HEK293 (cell line): Measurements from ENCODE around the gene UTP15.
A peak's percentile ranks its signal among the peaks of the same experiment; 100 is the strongest.

Experiments used
- EGR2 ChIP-seq: fragments of 450-650 bp; formaldehyde crosslinking; IDR thresholded peaks from 2 replicates; pipeline ENCODE4 v1.5.1; 2016; ENCODE audit warnings: low read depth, missing biosample characterization, missing genetic modification characterization
- FEZF1 ChIP-seq: fragments of 450-650 bp; formaldehyde crosslinking; IDR thresholded peaks from 2 replicates; pipeline ENCODE4 v1.5.1; 2016; ENCODE audit warnings: missing biosample characterization, missing genetic modification characterization
- MZF1 ChIP-seq: fragments of 450-650 bp; formaldehyde crosslinking; IDR thresholded peaks from 2 replicates; pipeline ENCODE4 v1.5.1; 2017; ENCODE audit warnings: missing biosample characterization, missing genetic modification characterization, borderline replicate concordance
- PRDM2 ChIP-seq: fragments of 450-650 bp; formaldehyde crosslinking; IDR thresholded peaks from 2 replicates; pipeline ENCODE4 v1.5.1; 2016; ENCODE audit warnings: missing biosample characterization, missing genetic modification characterization, borderline replicate concordance
- SCRT2 ChIP-seq: fragments of 450-650 bp; formaldehyde crosslinking; IDR thresholded peaks from 2 replicates; pipeline ENCODE4 v1.5.1; 2016; ENCODE audit warnings: missing biosample characterization, missing genetic modification characterization
- WT1 ChIP-seq: fragments of 450-650 bp; formaldehyde crosslinking; IDR thresholded peaks from 2 replicates; pipeline ENCODE4 v1.5.1; 2016; ENCODE audit warnings: missing biosample characterization, missing genetic modification characterization
- ZBTB17 ChIP-seq: fragments of 450-650 bp; formaldehyde crosslinking; IDR thresholded peaks from 2 replicates; pipeline ENCODE4 v1.5.1; 2016; ENCODE audit warnings: missing biosample characterization, missing genetic modification characterization
- ZBTB44 ChIP-seq: fragments of 450-650 bp; IDR thresholded peaks from 2 replicates; pipeline ENCODE4 v1.5.1; 2018; ENCODE audit warnings: missing biosample characterization, mild to moderate bottlenecking, missing genetic modification characterization
- ZEB2 ChIP-seq: fragments of 450-650 bp; formaldehyde crosslinking; IDR thresholded peaks from 2 replicates; pipeline ENCODE4 v1.5.1; 2016; ENCODE audit warnings: missing biosample characterization, missing genetic modification characterization
- ZFHX2 ChIP-seq: fragments of 450-650 bp; formaldehyde crosslinking; conservative IDR thresholded peaks from 2 replicates; pipeline ENCODE4 v1.5.1; 2016; ENCODE audit warnings: missing biosample characterization, missing genetic modification characterization
- ZNF114 ChIP-seq: fragments of 450-650 bp; formaldehyde crosslinking; IDR thresholded peaks from 2 replicates; pipeline ENCODE4 v1.5.0; 2017; ENCODE audit warnings: missing biosample characterization, missing genetic modification characterization
- ZNF121 ChIP-seq: fragments of 450-650 bp; formaldehyde crosslinking; IDR thresholded peaks from 2 replicates; pipeline ENCODE4 v1.5.1; 2016; ENCODE audit warnings: missing biosample characterization, missing genetic modification characterization
- ZNF138 ChIP-seq: fragments of 450-650 bp; formaldehyde crosslinking; IDR thresholded peaks from 2 replicates; pipeline ENCODE4 v1.5.1; 2016; ENCODE audit warnings: missing biosample characterization, missing genetic modification characterization, borderline replicate concordance
- ZNF148 ChIP-seq: fragments of 450-650 bp; formaldehyde crosslinking; IDR thresholded peaks from 2 replicates; pipeline ENCODE4 v1.5.0; 2017; ENCODE audit warnings: missing biosample characterization, missing genetic modification characterization, borderline replicate concordance
- ZNF19 ChIP-seq: fragments of 450-650 bp; formaldehyde crosslinking; IDR thresholded peaks from 2 replicates; pipeline ENCODE4; 2016; ENCODE audit warnings: missing biosample characterization, missing genetic modification characterization, low read depth
- ZNF221 ChIP-seq: fragments of 450-650 bp; formaldehyde crosslinking; IDR thresholded peaks from 2 replicates; pipeline ENCODE4 v1.5.1; 2017; ENCODE audit warnings: missing biosample characterization, missing genetic modification characterization, borderline replicate concordance
- ZNF354C ChIP-seq: fragments of 450-650 bp; formaldehyde crosslinking; IDR thresholded peaks from 2 replicates; pipeline ENCODE4 v1.5.1; 2016; ENCODE audit warnings: missing biosample characterization, missing genetic modification characterization, low read depth, borderline replicate concordance
- ZNF48 ChIP-seq: fragments of 450-650 bp; formaldehyde crosslinking; IDR thresholded peaks from 2 replicates; pipeline ENCODE4 v1.5.1; 2016; ENCODE audit warnings: missing biosample characterization, missing genetic modification characterization
- ZNF571 ChIP-seq: fragments of 450-650 bp; formaldehyde crosslinking; IDR thresholded peaks from 2 replicates; pipeline ENCODE4 v1.5.0; 2017; ENCODE audit warnings: missing biosample characterization, missing genetic modification characterization
- ZNF624 ChIP-seq: fragments of 450-650 bp; formaldehyde crosslinking; IDR thresholded peaks from 2 replicates; pipeline ENCODE4 v1.5.1; 2017; ENCODE audit warnings: missing biosample characterization, missing genetic modification characterization
- ZNF707 ChIP-seq: fragments of 450-650 bp; formaldehyde crosslinking; IDR thresholded peaks from 2 replicates; pipeline ENCODE4 v1.5.1; 2016; ENCODE audit warnings: missing biosample characterization, missing genetic modification characterization
- ZNF768 ChIP-seq: fragments of 450-650 bp; formaldehyde crosslinking; IDR thresholded peaks from 2 replicates; pipeline ENCODE4 v1.5.1; 2018; ENCODE audit warnings: missing biosample characterization, mild to moderate bottlenecking, missing genetic modification characterization
- TF ChIP-seq, protein P1 (sequence below): fragments of 450-650 bp; formaldehyde crosslinking; IDR thresholded peaks from 2 replicates; pipeline ENCODE4 v1.5.1; 2016; ENCODE audit warnings: missing biosample characterization, missing genetic modification characterization
- TF ChIP-seq, protein P2 (sequence below): fragments of 450-650 bp; formaldehyde crosslinking; conservative IDR thresholded peaks from 2 replicates; pipeline ENCODE4 v1.5.1; 2016; ENCODE audit warnings: low read depth, missing biosample characterization, missing genetic modification characterization

The UTP15 gene

DNA sequence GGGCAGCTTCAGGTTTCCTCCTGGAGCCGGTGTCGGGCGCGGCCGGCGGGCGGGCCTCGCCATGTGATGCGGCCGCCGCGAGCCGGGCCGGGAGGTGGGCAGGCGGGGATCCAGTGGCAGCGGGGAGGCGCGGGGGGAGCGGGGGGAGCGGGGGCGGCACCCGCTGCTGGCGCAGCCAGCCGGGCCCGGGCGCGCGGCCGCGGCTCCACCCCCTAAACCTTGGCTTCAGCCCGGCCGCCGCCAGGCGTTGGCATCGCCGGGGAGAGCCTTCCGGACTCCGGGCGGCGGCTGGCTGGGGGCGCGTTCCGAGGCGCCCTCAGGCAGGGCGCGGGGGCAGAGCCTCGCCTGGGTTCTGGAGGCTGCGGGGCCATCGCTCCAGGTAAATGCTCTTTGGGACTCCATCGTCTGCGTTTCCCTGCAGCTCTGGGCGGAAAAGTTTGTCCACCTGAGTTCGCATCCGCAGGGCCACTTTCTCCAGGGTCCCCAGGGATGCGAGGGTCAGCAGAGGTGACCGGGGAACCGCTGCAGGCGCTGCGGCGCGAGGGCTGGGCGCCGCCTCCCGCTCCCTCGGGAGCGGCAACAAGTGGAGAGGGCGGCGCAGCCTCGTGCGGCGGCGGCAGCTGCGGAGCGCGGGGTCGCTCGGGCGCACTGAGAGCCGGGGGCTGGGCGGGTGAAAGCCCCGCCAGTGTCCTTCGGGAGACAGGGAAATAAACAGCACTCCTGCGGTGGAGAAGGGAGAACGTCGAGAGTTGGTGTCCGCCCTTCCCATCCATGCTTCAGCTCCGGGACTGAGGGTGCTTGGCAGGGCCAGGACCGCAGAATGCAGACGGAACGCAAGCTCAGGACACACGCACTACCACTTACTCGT, 60.6 kb downstream of the UTP15 start, which contains the start of gene ARHGEF28 (continued):
- TF ChIP-seq, protein P1, sequence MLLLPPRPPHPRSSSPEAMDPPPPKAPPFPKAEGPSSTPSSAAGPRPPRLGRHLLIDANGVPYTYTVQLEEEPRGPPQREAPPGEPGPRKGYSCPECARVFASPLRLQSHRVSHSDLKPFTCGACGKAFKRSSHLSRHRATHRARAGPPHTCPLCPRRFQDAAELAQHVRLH: no peak
- peak; percentile 80; the same call in 1 of the 2 replicates for TF ChIP-seq ZEB2
- no peak for TF ChIP-seq ZNF768 (tag by site-specific recombination)
- no peak for TF ChIP-seq ZNF707
- TF ChIP-seq EGR2: peak; percentile 51
- no peak for TF ChIP-seq ZNF354C (tag by site-specific recombination)
- TF ChIP-seq ZNF221: no peak
- TF ChIP-seq ZBTB17: peak; percentile 83
- TF ChIP-seq PRDM2 (tag by site-specific recombination): 0 out of 2 replicates have a peak, but pooled peaks have one; percentile 52
- TF ChIP-seq ZNF19 (tag by site-specific recombination): no peak
- no peak for TF ChIP-seq ZBTB44
- TF ChIP-seq ZFHX2 (tag by site-specific recombination): peak; percentile 28
- TF ChIP-seq ZNF624 (tag by site-specific recombination): no peak
- TF ChIP-seq ZNF571 (tag by site-specific recombination): no peak
- TF ChIP-seq ZNF121: no peak
- TF ChIP-seq, protein P2, sequence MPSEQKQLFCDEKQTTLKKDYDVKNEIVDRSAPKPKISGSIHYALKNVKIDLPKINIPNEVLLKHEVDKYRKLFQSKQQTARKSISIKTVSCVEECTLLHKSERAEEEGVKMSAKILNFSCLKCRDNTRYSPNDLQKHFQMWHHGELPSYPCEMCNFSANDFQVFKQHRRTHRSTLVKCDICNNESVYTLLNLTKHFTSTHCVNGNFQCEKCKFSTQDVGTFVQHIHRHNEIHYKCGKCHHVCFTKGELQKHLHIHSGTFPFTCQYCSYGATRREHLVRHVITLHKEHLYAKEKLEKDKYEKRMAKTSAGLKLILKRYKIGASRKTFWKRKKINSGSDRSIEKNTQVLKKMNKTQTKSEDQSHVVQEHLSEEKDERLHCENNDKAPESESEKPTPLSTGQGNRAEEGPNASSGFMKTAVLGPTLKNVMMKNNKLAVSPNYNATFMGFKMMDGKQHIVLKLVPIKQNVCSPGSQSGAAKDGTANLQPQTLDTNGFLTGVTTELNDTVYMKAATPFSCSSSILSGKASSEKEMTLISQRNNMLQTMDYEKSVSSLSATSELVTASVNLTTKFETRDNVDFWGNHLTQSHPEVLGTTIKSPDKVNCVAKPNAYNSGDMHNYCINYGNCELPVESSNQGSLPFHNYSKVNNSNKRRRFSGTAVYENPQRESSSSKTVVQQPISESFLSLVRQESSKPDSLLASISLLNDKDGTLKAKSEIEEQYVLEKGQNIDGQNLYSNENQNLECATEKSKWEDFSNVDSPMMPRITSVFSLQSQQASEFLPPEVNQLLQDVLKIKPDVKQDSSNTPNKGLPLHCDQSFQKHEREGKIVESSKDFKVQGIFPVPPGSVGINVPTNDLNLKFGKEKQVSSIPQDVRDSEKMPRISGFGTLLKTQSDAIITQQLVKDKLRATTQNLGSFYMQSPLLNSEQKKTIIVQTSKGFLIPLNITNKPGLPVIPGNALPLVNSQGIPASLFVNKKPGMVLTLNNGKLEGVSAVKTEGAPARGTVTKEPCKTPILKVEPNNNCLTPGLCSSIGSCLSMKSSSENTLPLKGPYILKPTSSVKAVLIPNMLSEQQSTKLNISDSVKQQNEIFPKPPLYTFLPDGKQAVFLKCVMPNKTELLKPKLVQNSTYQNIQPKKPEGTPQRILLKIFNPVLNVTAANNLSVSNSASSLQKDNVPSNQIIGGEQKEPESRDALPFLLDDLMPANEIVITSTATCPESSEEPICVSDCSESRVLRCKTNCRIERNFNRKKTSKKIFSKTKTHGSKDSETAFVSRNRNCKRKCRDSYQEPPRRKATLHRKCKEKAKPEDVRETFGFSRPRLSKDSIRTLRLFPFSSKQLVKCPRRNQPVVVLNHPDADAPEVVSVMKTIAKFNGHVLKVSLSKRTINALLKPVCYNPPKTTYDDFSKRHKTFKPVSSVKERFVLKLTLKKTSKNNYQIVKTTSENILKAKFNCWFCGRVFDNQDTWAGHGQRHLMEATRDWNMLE: no peak
- no peak for TF ChIP-seq ZNF148 (tag by site-specific recombination)
- peak; percentile 61 for TF ChIP-seq WT1 (tag by site-specific recombination)
- no peak for TF ChIP-seq ZNF138
- TF ChIP-seq ZNF48 (tag by site-specific recombination): no peak
- no peak for TF ChIP-seq FEZF1 (tag by site-specific recombination)
- 0 out of 2 replicates have a peak, but pooled peaks have one; percentile 68 for TF ChIP-seq MZF1 (tag by site-specific recombination)
- TF ChIP-seq SCRT2 (tag by site-specific recombination): peak; percentile 100
- TF ChIP-seq ZNF114 (tag by site-specific recombination): no peak
